GM12878 (cell line): ENCODE results near the gene PSMB1. TPM values are rescaled to one million over a fixed set of nuclear protein-coding genes. Genes with fewer than 3 reads are reported as not detected.

Experiments used
- ATAC-seq: fragments of 200-7000 bp; cut with Tn5 transposase; 3 replicates; pipeline ENCODE4 v1.9.1; 2020; ENCODE audit warnings: mild to moderate bottlenecking, moderate library complexity
- BruUV-seq: library from RNA; stranded (reverse); fragments of 400-500 nt; replicated peaks from 2 replicates; lab custom pipeline; 2021; lab: Mats Ljungman, UMichigan
- CTCF ChIA-PET: fragments of 300-600 bp; sonication (Branson Sonifier 250); formaldehyde crosslinking; extraction: SDS; loops from one replicate; lab custom pipeline; 2021; ENCODE audit warnings: inconsistent platforms; lab: Yijun Ruan, JAX
- POLR2A ChIA-PET: fragments of 350-600 bp; formaldehyde crosslinking; extraction: SDS; loops from one replicate; lab custom pipeline; 2021; ENCODE audit warnings: inconsistent platforms; lab: Charles Lee
- RAD21 ChIA-PET: fragments of 300-600 bp; sonication (Branson Sonifier 250); formaldehyde crosslinking; loops from one replicate; lab custom pipeline; 2023; ENCODE audit warnings: antibody characterized with exemption; ENCODE audit not compliant: unreplicated experiment; lab: Charles Lee
- SMC1A ChIA-PET: fragments of 300-600 bp; sonication (Branson Sonifier 250); formaldehyde crosslinking; loops from one replicate; lab custom pipeline; 2023; ENCODE audit not compliant: unreplicated experiment, uncharacterized antibody; lab: Charles Lee
- DNase-seq: peaks from one replicate; pipeline ENCODE4 v3.0.0-alpha.2; 2011; ENCODE audit warnings: low read depth, low spot score
- FAIRE-seq: peaks from 3 replicates; lab custom pipeline; 2011; peaks lifted over from hg19 to GRCh38; lab: Jason Lieb, UNC
- H2AFZ ChIP-seq: 2 replicates; pipeline ENCODE4 v1.6.0; 2011; ENCODE audit warnings: low read depth, low read length, control low read depth; ENCODE audit not compliant: control insufficient read depth
- H3K27ac ChIP-seq: 2 replicates; pipeline ENCODE4 v1.5.1; 2011; ENCODE audit warnings: control low read depth; ENCODE audit not compliant: control insufficient read depth, insufficient read depth
- H3K27me3 ChIP-seq, 2 experiments: replicated peaks in 1 of 2; 2 replicates each; pipeline versions ENCODE4 v1.6.0 to v1.6.1; 2011; ENCODE audit warnings: low read length in 1 of 2; ENCODE audit not compliant: control insufficient read depth in 2 of 2, insufficient read depth in 2 of 2
- H3K36me3 ChIP-seq, 2 experiments: 2 replicates each; pipeline ENCODE4 v1.5.1; 2011; ENCODE audit warnings: low read length in 1 of 2; ENCODE audit not compliant: control insufficient read depth in 2 of 2, insufficient read depth in 2 of 2
- H3K4me1 ChIP-seq: 2 replicates; pipeline ENCODE4 v1.6.1; 2011; ENCODE audit warnings: mild to moderate bottlenecking, low read length, moderate library complexity, mixed read lengths; ENCODE audit not compliant: control insufficient read depth, insufficient read depth
- H3K4me2 ChIP-seq: 2 replicates; pipeline ENCODE4 v1.6.0; 2011; ENCODE audit warnings: control low read depth; ENCODE audit not compliant: control insufficient read depth, insufficient read depth
- H3K4me3 ChIP-seq: fragments of 200-600 bp; sonication (generic); 2 replicates; pipeline ENCODE4 v1.5.1; 2016
- H3K79me2 ChIP-seq: 2 replicates; pipeline ENCODE4 v1.6.0; 2011; ENCODE audit warnings: low read length; ENCODE audit not compliant: control insufficient read depth, insufficient read depth
- H3K9ac ChIP-seq: 2 replicates; pipeline ENCODE4 v1.8.0; 2011; ENCODE audit warnings: low read length, control low read depth, mixed read lengths; ENCODE audit not compliant: control insufficient read depth, insufficient read depth
- H3K9me3 ChIP-seq: replicated peaks from 3 replicates; pipeline ENCODE4 v1.5.1; 2011; ENCODE audit warnings: mild to moderate bottlenecking, low read length; ENCODE audit not compliant: control insufficient read depth, insufficient read depth
- H4K20me1 ChIP-seq: 2 replicates; pipeline ENCODE4 v1.6.0; 2011; ENCODE audit not compliant: control insufficient read depth, insufficient read depth
- NR2C2 ChIP-seq: IDR thresholded peaks from 2 replicates; pipeline ENCODE4 v1.6.1; 2011; ENCODE audit warnings: borderline replicate concordance, low read depth; ENCODE audit not compliant: control insufficient read depth, insufficient read length
- POLR2AphosphoS5 ChIP-seq: IDR thresholded peaks from 2 replicates; pipeline ENCODE4 v1.6.1; 2011; ENCODE audit warnings: mild to moderate bottlenecking, low read length, inconsistent platforms
- ZNF384 ChIP-seq: IDR thresholded peaks from 2 replicates; pipeline ENCODE4 v1.6.1; 2012; ENCODE audit warnings: low read depth, mild to moderate bottlenecking, low read length, improper control_type of control experiment, borderline replicate concordance
- WGBS: methylation state at CpG from one replicate; pipeline ENCODE4 v1.1.6; 2016; ENCODE audit warnings: low lambda C conversion rate; ENCODE audit not compliant: insufficient replicate concordance, insufficient coverage; ENCODE audit errors: missing lambda C conversion rate; 5-methylcytosine and 5-hydroxymethylcytosine counted together
- in situ Hi-C: fragments of 300-500 bp; cut with MboI; formaldehyde crosslinking; loops from 9 replicates; pipeline ENCODE4 v1.14.3; 2018; ENCODE audit warnings: mixed read lengths
- intact Hi-C: fragments of 100-400 bp; cut with micrococcal nuclease; formaldehyde crosslinking; loops from one replicate; pipeline ENCODE4 v1.14.2; 2022; ENCODE audit not compliant: unreplicated experiment
- polyA plus RNA-seq, 11 experiments: library from polyadenylated mRNA; depleted of rRNA in 4 of 11; unstranded in 6 of 11; stranded (reverse) in 5 of 11; fragments of >200 nt; fragmentation: Nextera tagmentation in 4 of 11; fragmentation: Illumina TruSeq in 1 of 11; extraction: Ambion mirVana in 4 of 11; extraction: Trizol in 1 of 11; gene quantifications; 1 replicate in 1 of 11; 2 replicates in 10 of 11; pipeline versions ENCODE4 v1.2.1 to v1.2.3, GENCODE V29; 2011 to 2016; ENCODE audit warnings: inconsistent platforms in 2 of 11, missing spikeins in 2 of 11, low read depth in 1 of 11
- total RNA-seq, 4 experiments: library from RNA; depleted of rRNA in 3 of 4; stranded (reverse); fragments of >200 nt in 3 of 4; fragmentation: Illumina TruSeq in 1 of 4; extraction: Trizol in 1 of 4; gene quantifications; 2 replicates each; pipeline versions ENCODE4 v1.2.1 to v1.2.3, GENCODE V29; 2013 to 2021
- TF ChIP-seq, protein P1 (sequence below): IDR thresholded peaks from 2 replicates; pipeline ENCODE4 v1.6.1; 2011; ENCODE audit warnings: borderline replicate concordance, low read depth, mild to moderate bottlenecking, moderate library complexity, low read length; ENCODE audit not compliant: insufficient read depth, poor library complexity, severe bottlenecking
- TF ChIP-seq, protein P2 (sequence below): IDR thresholded peaks from 2 replicates; pipeline ENCODE4 v1.6.1; 2011; ENCODE audit warnings: low read depth, mild to moderate bottlenecking, low read length, moderate library complexity, borderline replicate concordance; ENCODE audit errors: extremely low read depth
- TF ChIP-seq, protein P3 (sequence below): IDR thresholded peaks from 2 replicates; pipeline ENCODE4 v1.6.1; 2012; ENCODE audit warnings: low read depth, low read length, improper control_type of control experiment

The PSMB1 gene
- total and polyA plus RNA-seq, 10 of the 15 experiments (the other 5 are each of a cell fraction or from before 2014, with no cell fraction given): 208 to 1,317 (median 508) TPM

DNA sequence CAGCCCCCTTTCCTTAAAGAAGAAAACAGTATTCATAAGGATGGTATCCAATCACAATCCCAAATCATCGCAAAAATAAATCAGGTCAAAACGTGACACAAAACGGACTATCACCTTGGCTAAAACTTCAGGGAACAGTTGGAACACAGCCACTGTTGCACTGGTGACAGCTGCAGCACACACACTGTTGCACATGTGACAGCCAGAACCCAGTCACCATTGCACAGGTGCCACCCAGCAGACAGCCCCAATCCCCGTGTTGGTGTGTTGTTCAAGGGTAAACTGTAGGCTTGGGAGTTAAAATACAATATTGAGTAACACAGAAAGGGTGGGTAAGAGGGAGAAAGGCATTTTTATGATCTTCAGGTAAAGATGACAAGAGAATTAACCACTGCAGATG lies 15.8 kb downstream of the PSMB1 start:
- Histone ChIP-seq H4K20me1 (no peaks in the 10 kb centered on the region), H3K4me3 (no peak overlapping the region), H3K27me3 (no peaks in the 10 kb centered on the region), H3K36me3 (peaks cover 21 to 49% of the 10 kb centered on the region in 2 experiments), H3K9ac (no peak overlapping the region), H3K4me2 (no peak overlapping the region), H3K79me2 (peaks cover 2% of the 10 kb centered on the region), H3K4me1 (no peaks in the 10 kb centered on the region), H2AFZ (no peak overlapping the region), H3K9me3 (no peaks in the 10 kb centered on the region), H3K27ac (no peak overlapping the region)
- DNase-seq: no peak
- FAIRE-seq: no peak
- ChIA-PET RAD21 (no interaction called here), SMC1A (no interaction called here), CTCF (interaction anchor here (0.9 kb wide), 1 partner anchor 11 kb away, joined by 3 read pairs; no protein-coding TSS in a partner anchor), POLR2A (no interaction called here)
- no peak for ATAC-seq
- in situ Hi-C loops: no loop called here
- intact Hi-C loops: no loop called here
- WGBS: 100% methylated on average over 4 of the region's 4 CpGs
- TF ChIP-seq ZNF384: no peak
- TF ChIP-seq, protein P1, sequence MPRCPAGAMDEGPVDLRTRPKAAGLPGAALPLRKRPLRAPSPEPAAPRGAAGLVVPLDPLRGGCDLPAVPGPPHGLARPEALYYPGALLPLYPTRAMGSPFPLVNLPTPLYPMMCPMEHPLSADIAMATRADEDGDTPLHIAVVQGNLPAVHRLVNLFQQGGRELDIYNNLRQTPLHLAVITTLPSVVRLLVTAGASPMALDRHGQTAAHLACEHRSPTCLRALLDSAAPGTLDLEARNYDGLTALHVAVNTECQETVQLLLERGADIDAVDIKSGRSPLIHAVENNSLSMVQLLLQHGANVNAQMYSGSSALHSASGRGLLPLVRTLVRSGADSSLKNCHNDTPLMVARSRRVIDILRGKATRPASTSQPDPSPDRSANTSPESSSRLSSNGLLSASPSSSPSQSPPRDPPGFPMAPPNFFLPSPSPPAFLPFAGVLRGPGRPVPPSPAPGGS: peak; percentile 80
- TF ChIP-seq, protein P2, sequence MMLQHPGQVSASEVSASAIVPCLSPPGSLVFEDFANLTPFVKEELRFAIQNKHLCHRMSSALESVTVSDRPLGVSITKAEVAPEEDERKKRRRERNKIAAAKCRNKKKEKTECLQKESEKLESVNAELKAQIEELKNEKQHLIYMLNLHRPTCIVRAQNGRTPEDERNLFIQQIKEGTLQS: no peak
- no peak for TF ChIP-seq POLR2AphosphoS5
- TF ChIP-seq, protein P3, sequence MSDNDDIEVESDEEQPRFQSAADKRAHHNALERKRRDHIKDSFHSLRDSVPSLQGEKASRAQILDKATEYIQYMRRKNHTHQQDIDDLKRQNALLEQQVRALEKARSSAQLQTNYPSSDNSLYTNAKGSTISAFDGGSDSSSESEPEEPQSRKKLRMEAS: no peak
- no peak for TF ChIP-seq NR2C2
- BruUV-seq: no TSS peak
